Fibroblast of upper back skin (primary cell): ENCODE measurements around the gene C1QTNF12.

Experiments used
- DNase-seq: peaks from one replicate; pipeline ENCODE4 v3.0.0-alpha.2; 2013

The C1QTNF12 gene

GRCh38 chr1:1226566-1227362 is 19.8 kb downstream of the C1QTNF12 start:
- no peak for DNase-seq

DNA sequence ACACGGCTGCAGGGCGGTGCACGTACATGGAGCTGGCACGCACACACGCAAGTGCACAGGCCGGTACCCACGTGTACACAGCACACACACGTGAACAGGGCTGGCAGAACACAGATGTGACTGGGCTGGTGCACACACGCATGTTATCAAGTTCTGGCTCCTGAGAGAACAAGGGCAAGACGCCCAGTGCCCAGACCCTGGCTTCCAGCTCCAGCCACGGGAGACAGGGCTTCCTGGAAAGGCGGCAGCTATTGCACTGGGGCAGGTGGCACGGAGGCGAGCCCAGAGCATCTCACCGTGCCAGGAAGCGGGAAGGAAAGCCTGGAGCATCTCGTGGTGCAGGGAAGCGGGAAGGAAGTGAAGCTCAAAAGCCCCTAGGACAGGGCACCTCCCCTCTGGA is 20.6 kb downstream of the C1QTNF12 start:
- DNase-seq: no peak

- DNase-seq: no peak
Observed at GRCh38 chr1:1225238-1225845, 21.2 kb downstream of the C1QTNF12 start.

DNA sequence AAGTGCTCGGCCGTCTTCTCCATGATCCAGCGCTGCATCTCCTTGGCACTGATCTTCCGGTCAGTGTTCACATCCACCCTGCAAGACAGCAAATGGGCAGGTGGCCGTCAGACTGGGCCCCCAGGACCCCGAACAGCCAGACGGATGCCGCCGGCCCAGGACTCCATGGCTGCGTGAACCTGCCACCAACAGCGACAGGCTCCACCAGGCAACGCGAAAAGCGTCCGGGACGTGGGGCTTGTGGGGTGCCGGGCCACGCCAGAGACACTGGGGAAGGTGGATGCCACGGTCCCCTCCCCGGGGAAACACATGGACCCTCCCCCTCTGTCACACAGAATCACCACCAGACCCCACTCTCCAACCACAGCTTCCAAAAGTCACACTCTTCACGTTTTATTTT is 22.6 kb downstream of the C1QTNF12 start:
- no peak for DNase-seq

- no peak for DNase-seq
Observed at GRCh38 chr1:1223321-1223720, 23.2 kb downstream of the C1QTNF12 start.

DNA sequence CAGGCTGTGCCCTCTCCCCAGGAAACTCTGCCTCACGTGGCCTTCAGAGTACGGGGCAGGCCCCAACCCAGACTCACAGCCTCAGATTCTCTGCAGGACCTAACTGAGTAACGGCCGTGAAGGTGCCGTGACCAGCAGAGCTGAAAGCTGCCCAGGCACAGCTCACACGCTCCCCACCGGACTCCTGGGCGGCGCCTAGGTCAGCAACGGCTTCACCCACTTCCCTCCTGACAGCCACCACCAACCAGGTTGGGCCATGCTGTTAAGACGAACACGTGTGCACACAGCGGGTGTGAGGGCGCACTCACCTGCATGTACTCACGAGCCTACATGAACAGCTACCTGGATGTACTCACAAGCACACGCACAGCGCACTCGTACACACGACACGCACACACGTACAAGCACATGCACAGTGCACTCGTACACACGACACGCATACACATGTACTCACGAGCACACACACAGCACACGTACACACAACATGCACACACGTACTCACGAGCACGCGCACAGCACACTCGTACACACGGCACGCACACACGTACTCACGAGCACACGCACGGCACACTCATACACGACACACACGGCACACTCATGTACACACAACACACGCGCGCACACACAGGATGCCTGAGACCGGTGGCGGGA is 23.8 kb downstream of the C1QTNF12 start:
- DNase-seq: no peak

- no peak for DNase-seq
Observed at GRCh38 chr1:1221887-1222574, 24.5 kb downstream of the C1QTNF12 start.

GRCh38 chr1:1220197-1220596 is 26.3 kb downstream of the C1QTNF12 start:
- no peak for DNase-seq

GRCh38 chr1:1219341-1219740 is 27.2 kb downstream of the C1QTNF12 start:
- no peak for DNase-seq

GRCh38 chr1:1218524-1219200 is 27.9 kb downstream of the C1QTNF12 start:
- no peak for DNase-seq

DNA sequence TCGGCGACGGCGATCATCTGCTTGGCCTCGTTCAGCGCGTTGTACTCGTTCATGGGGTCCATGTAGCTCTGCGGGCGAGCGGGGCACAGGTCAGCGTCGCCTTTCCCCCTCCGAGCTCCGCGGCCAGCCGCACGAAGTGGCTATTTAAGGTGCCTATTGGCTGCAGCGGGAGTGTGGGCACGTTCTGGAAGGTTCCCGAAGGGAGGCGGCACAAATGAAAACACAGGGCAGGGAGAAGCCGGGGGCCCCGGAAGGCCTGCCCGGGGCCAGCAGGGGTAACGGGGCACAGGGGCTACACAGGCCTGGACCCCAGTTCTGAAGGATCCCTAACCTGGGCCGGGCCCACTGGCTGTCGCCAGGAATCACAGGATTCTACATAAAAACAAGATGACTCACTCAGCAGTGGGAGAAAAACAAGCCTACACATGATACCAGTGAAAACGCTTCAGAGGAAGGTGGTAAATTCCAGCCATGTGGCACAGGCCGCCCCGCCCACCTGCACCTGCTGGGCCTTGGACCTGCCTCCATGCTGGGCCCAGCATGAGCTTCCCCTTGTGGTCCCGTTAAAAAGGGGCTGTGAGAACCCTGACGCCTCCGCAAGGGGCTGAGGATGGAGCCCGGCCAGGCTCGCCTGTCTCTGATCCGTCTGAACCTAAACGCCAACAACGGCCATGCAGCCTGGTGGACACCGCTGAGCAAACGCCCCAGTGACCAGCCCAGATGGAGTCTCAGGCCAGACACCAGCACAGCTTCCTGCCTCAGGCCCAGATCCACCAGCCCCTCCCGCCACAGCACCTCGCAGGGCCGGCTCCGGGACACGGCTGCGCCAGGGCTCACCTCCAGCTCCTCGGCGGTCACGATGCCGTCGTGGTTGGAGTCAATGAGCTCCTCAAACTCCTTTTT is 28.6 kb downstream of the C1QTNF12 start:
- DNase-seq: no peak

GRCh38 chr1:1216770-1217620 is 29.5 kb downstream of the C1QTNF12 start:
- DNase-seq: no peak

DNA sequence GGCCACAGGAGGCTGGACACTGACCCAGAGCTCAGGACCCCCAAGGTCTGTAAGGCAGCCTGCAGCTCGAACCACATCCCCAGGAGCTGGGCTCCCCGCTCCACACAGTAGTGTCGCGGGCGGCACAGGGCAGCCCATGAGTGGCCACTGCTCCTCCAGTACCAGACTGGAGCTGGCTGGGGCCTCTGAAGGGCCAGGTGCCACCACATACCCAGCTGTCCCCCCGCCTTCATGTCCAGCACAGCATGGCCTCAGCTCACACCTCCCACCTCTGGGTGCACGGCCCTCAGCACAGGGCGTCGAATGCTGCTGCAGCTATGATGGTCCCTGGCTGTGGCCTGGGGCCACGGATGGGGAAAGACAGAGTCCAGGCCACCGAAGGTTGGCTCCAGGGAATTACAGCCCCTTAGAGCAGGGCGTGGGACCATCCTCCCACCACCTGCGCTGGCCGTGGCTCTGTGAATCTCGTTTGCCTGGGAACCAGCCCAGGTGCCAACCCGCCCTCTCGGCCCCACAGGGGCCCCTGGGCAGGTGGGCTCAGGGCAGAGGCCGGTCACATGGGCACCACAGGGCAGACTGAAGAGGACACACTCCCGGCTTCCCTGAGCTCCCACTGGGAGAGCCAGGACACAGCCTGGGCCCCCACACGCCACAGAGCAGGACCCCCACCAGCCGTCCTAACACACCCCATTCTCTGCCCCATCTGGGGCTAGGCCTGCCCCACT is 30.5 kb downstream of the C1QTNF12 start:
- no peak for DNase-seq

- DNase-seq: no peak
Observed at GRCh38 chr1:1215080-1215676, 31.3 kb downstream of the C1QTNF12 start.

- DNase-seq: no peak
Observed at GRCh38 chr1:1213345-1214265, 32.9 kb downstream of the C1QTNF12 start, which contains the start of gene TNFRSF4. Gene TNFRSF4, minus strand, starts transcription at chr1:1214153. Its CDS starts 26 bp downstream, at chr1:1214127.

GRCh38 chr1:1212780-1213344 is 33.7 kb downstream of the C1QTNF12 start:
- no peak for DNase-seq

GRCh38 chr1:1211541-1212441 is 34.7 kb downstream of the C1QTNF12 start:
- DNase-seq: no peak
